Uterus (tissue), 2 donors: ENCODE measurements around the gene SNAI1.

Experiments
- CTCF ChIP-seq, 4 experiments: fragments of 200-600 bp in 2 of 4; fragments of 450-650 bp in 2 of 4; sonication (generic) in 2 of 4; IDR thresholded peaks; one replicate each; pipeline ENCODE4 v1.5.1; 2016 to 2019; ENCODE audit warnings: antibody characterized with exemption in 4 of 4, mild to moderate bottlenecking in 2 of 4, moderate library complexity in 1 of 4
- POLR2A ChIP-seq, 2 donors: fragments of 450-650 bp; IDR thresholded peaks; one replicate each; pipeline ENCODE4 v1.6.1; 2016; ENCODE audit warnings: antibody characterized with exemption in 2 of 2, mild to moderate bottlenecking in 1 of 2, moderate library complexity in 1 of 2

GRCh38 chr20:50012282-50013263 is 29.8 kb downstream of the SNAI1 start:
- no peak for TF ChIP-seq CTCF (IDR thresholded peaks at IDR 0.05)
- no peak for TF ChIP-seq POLR2A (IDR thresholded peaks at IDR 0.05)
